ENCODE data around the gene UNC13A. TPM values are rescaled to one million over a fixed set of nuclear protein-coding genes. Genes with fewer than 3 reads are reported as not detected.

UNC13A gene
- polyA plus RNA-seq, 3 donors from 2014 or later, result not detected

DNA sequence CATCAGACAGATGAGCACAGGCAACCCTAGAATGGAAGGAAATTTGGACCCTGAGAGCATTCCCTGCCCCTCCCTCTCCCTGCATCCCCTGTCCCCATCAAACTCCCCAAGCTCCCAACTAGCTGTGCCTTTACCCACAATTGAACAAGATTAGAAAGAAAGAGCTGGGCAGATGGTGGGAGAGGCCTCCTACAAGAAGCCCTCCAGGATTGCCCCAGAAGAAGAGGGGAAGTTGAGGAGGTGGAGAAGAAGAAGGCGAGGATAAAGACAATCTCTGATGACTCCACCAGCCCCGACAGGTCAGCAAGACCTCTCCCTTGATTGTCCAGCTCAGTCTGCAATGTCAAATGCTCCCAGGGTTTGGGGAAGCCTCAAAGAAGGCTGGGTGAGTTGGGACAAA is 11.9 kb downstream of the UNC13A start:
- Mint-ChIP-seq H3K27ac (peak overlapping the region in 2 of 6 donors; percentile 9 to 63), H3K4me1 (peaks cover 17 to 20% of the 10 kb centered on the region in 2 donors), H3K36me3 (no peaks in the 10 kb centered on the region), H3K27me3 (ENCODE audit: low read depth in 3 of 3) (peaks cover 5 to 7% (median 7%) of the 10 kb centered on the region in 3 donors), H3K9me3 (no peaks in the 10 kb centered on the region), H3K4me3 (no peak overlapping the region)
- no peak for DNase-seq

DNA sequence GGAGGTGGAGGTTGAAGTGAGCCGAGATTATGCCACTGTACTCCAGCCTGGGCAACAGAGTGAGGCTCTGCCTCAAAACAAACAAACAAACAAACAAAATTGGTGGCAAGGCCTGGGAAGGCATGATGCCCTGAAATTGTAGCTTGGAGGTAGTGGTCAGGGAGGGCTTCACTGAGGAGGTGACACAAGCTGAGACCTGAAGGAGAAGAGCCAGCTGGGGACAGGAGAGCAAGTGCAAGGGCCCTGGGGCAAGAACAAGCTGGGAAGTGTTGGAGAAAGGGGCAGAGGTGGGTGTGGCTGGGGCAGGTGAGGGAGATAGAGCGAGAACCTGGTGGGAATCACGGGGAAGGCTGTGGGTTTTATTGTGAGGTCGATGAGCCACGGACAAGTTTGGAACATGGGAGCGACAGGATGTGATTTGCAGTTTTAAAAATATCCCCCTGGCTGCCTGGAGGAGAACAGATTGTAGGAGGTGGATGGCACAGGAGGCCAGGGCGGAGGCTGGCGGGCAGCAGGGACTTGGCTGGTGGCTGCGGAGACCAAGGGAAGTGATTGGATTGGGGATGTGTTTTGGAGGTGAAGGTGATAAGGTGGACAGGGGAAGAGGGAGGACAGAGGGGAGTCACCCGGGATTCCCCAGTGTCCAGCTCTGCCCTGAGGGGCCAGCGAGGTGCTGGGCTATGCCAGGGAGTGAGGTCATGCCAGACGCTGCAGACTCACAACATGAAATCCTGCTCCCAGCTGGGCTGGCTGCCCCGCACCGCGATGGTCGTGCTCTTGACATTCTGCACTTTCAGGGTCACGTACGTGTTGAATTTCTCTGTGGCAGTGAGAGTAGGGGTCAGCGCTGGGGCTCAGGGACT is 14.0 kb downstream of the UNC13A start:
- H3K9me3 Mint-ChIP-seq, result no peaks in the 10 kb centered on the region
- H3K27me3 Mint-ChIP-seq (ENCODE audit: low read depth in 3 of 3), result peaks cover 0 to 7% (median 3%) of the 10 kb centered on the region in 3 donors
- H3K27ac Mint-ChIP-seq, result no peak overlapping the region
- no peak overlapping the region for H3K4me3 Mint-ChIP-seq
- H3K4me1 Mint-ChIP-seq, result peaks cover 0 to 3% of the 10 kb centered on the region in 2 donors
- DNase-seq, result no peak
- H3K36me3 Mint-ChIP-seq, result no peaks in the 10 kb centered on the region

DNA sequence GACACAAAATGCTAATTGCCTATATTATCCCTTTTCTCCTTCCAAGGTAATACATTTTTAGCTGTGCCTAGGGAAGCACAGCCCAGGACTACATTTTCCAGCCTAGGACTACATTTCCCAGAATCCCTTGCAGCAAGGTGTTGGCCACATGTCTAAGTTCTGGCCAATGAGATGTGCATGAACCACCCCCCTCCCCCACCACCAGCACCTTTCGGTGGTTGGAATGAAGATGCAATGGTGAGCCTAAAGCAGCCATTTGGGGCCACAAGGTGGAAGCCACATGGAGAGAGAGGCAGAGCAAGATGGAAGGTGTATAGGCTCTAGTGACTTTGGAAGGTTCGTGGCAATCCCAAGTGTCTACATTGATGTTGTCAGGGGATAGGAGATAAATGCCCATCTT is 16.2 kb downstream of the UNC13A start:
- Mint-ChIP-seq H3K36me3 (no peaks in the 10 kb centered on the region), H3K4me1 (no peaks in the 10 kb centered on the region), H3K27me3 (ENCODE audit: low read depth in 3 of 3) (peaks cover 0 to 3% (median 2%) of the 10 kb centered on the region in 3 donors), H3K27ac (no peak overlapping the region), H3K4me3 (no peak overlapping the region), H3K9me3 (no peaks in the 10 kb centered on the region)
- no peak for DNase-seq

DNA sequence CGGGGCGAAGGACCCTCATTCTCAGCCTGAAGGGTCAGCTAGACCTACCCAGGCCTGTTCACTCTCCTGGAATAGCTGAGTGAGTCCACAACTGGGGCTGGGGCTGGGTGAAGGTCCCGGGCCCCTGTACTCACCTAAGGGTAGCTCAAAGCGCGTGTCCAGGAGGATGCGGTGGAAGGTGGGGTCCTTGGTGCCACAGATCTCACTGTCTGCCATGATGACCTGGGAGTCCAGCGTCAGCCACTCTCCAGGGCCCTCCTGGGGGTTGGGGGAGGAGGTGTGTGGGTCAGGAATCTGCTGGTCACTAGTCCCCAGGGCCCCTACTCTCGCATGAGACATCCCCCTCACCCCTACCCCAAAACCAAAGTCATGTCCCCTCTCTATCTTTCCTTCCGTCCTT is 18.7 kb downstream of the UNC13A start:
- no peak overlapping the region for H3K4me3 Mint-ChIP-seq
- DNase-seq, result no peak
- H3K27ac Mint-ChIP-seq, result no peak overlapping the region
- no peaks in the 10 kb centered on the region for H3K4me1 Mint-ChIP-seq
- peaks cover 0 to 4% (median 2%) of the 10 kb centered on the region in 6 donors for H3K9me3 Mint-ChIP-seq
- peaks cover 0 to 4% (median 0%) of the 10 kb centered on the region in 3 donors for H3K36me3 Mint-ChIP-seq
- peaks cover 2 to 7% (median 7%) of the 10 kb centered on the region in 3 donors for H3K27me3 Mint-ChIP-seq (ENCODE audit: low read depth in 3 of 3)

DNA sequence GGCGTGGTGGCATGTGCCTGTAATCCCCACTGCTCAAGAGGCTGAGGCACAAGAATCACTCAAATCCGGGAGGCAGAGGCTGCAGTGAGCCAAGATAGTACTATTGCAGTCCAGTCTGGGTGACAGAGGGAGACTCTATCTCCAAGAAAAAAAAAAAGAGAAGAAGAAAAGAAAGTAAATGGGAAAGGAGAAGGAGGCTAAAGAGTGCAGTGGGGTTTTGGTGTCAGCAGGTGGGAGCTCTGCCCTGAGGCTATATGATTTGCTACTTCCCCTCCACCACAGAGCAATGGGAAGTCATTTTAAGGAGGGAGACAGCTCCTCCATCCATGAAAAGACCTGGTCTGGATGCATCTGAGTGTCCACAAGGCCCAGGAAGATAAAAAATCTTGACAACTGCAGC is 23.1 kb downstream of the UNC13A start:
- Mint-ChIP-seq H3K9me3 (peaks cover 0 to 4% (median 2%) of the 10 kb centered on the region in 6 donors), H3K27ac (no peak overlapping the region), H3K27me3 (ENCODE audit: low read depth in 3 of 3) (peaks cover 3 to 8% (median 7%) of the 10 kb centered on the region in 3 donors), H3K4me1 (no peaks in the 10 kb centered on the region), H3K36me3 (peaks cover 0 to 4% (median 0%) of the 10 kb centered on the region in 3 donors), H3K4me3 (no peak overlapping the region)
- DNase-seq, result no peak

DNA sequence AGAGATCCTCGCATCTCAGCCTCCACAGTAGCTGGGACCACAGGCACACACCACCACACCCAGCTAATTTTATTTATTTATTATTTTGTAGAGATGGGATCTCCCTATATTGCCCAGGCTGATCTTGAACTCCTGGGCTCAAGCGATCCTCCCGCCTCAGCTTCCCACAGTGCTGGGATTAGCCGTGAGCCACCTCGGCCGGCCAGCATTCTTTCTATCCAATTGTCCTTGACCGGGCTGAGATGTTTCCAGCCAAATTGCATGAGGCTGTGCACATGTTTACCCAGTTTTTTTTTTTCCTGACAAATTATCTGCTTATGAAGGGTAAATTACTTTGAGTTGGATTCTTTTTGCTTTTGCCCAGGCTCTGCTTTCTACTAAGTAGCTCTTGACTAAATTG is 28.2 kb downstream of the UNC13A start:
- no peak overlapping the region for H3K27ac Mint-ChIP-seq
- no peak overlapping the region for H3K4me3 Mint-ChIP-seq
- H3K36me3 Mint-ChIP-seq, result peaks cover 0 to 2% (median 0%) of the 10 kb centered on the region in 3 donors
- peaks cover 8 to 13% (median 11%) of the 10 kb centered on the region in 3 donors for H3K27me3 Mint-ChIP-seq (ENCODE audit: low read depth in 3 of 3)
- H3K4me1 Mint-ChIP-seq, result no peaks in the 10 kb centered on the region
- peaks cover 0 to 1% (median 0%) of the 10 kb centered on the region in 6 donors for H3K9me3 Mint-ChIP-seq
- no peak for DNase-seq

DNA sequence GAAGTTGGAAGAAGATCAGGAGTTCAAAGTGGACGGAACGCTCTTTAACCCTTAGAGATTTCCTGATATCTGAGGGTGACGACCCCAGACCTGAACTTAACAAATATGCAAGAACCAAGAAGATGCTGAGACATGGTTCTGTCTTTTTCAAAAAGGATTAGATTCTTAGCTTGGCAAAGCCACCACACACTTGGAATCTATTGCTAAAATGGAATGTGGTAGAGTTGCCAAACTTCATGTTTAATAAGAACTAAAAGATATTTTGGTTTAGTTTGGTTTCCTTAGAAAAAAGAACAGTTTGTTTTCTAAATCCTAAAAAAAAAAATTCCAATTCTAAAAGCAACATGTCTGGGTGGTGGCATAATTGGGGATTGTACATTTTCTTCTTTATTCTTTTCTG is 29.5 kb downstream of the UNC13A start:
- DNase-seq, result no peak
- H3K9me3 Mint-ChIP-seq, result no peaks in the 10 kb centered on the region
- H3K36me3 Mint-ChIP-seq, result no peaks in the 10 kb centered on the region
- H3K27me3 Mint-ChIP-seq (ENCODE audit: low read depth in 3 of 3), result peaks cover 5 to 11% (median 9%) of the 10 kb centered on the region in 3 donors
- H3K27ac Mint-ChIP-seq, result no peak overlapping the region
- no peak overlapping the region for H3K4me3 Mint-ChIP-seq
- H3K4me1 Mint-ChIP-seq, result no peaks in the 10 kb centered on the region

DNA sequence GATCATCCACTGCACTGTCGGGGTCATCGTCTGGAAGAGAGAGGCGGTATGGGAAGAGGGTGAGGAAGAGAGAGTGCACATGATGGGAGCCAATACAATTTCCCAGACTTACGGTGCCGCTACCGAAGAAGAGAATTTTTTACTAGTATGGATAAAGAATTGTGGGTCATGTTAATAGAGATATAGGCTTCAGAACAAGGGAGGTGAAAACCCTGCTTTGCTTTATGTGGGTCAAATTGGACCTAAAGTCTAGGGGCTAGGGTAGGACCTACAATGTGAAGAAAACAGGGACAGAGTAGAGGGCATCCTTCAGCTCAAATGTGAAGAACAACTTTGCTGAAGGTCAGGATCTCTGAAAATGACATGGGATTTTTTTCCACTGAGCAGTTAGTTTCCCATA is 29.9 kb downstream of the UNC13A start:
- no peaks in the 10 kb centered on the region for H3K4me1 Mint-ChIP-seq
- DNase-seq, result no peak
- no peak overlapping the region for H3K4me3 Mint-ChIP-seq
- no peaks in the 10 kb centered on the region for H3K36me3 Mint-ChIP-seq
- H3K9me3 Mint-ChIP-seq, result no peaks in the 10 kb centered on the region
- H3K27me3 Mint-ChIP-seq (ENCODE audit: low read depth in 3 of 3), result peaks cover 5 to 11% (median 9%) of the 10 kb centered on the region in 3 donors
- H3K27ac Mint-ChIP-seq, result no peak overlapping the region

DNA sequence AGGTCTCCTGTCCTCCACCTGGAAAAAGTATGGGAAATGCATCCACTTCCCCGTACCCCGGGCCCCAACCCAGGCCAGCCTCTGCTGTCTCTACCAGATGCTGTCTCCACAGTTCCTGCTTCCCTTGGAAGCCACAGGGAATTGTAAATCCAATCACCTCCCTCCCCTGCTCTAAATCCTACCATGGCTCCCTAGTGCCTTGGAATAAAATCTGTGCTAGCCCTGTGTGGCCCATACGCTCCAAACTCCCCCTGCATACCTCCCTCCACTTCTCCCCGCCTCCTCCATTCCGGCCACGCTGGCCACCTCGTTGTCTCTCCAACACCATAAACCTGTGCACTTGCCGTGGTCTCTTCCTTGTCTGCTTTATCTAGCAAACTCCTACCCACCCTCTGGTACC is 31.2 kb downstream of the UNC13A start:
- peaks cover 5 to 11% (median 9%) of the 10 kb centered on the region in 3 donors for H3K27me3 Mint-ChIP-seq (ENCODE audit: low read depth in 3 of 3)
- no peaks in the 10 kb centered on the region for H3K36me3 Mint-ChIP-seq
- H3K27ac Mint-ChIP-seq, result no peak overlapping the region
- no peak for DNase-seq
- H3K4me1 Mint-ChIP-seq, result no peaks in the 10 kb centered on the region
- H3K9me3 Mint-ChIP-seq, result no peaks in the 10 kb centered on the region
- no peak overlapping the region for H3K4me3 Mint-ChIP-seq

DNA sequence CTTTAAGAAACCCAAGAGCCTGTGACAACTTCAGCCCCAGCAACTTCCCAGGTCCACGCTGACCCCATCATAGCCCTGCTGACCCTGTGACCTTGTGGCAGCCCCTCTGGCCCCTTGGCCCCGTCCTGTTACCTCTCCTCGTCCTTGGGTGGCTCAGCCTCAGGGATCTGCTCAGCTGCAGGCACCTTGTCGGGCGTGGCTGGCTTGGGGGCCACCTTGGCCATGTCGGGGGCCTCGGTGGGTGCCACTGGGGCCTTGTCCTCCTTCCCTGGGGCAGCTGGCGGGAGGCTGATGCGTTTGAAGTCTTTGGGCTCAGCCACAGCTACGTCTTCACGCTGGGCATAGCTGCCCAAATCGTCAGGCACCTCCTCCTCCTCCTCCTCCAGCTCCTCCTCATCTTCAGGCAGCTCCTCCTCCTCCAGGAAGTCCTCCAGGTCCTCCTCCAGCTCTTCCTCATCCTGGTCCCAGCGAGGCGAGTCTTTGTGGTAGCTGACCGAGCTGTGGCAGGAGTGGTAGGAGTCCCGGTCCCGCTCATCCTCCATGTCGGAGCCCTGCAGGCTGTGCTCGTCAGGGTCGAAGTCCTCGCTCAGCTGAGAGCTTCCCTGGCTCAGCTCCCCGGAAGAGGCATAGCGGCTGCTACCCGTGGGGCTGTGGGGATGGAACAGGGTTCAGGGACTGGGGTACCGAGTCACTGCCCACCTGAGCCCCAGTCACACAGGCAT is 32.2 kb downstream of the UNC13A start:
- DNase-seq, result no peak
- Mint-ChIP-seq H3K27ac (no peak overlapping the region), H3K4me3 (no peak overlapping the region), H3K9me3 (no peaks in the 10 kb centered on the region), H3K4me1 (no peaks in the 10 kb centered on the region), H3K36me3 (no peaks in the 10 kb centered on the region), H3K27me3 (ENCODE audit: low read depth in 3 of 3) (peaks cover 4 to 9% (median 9%) of the 10 kb centered on the region in 3 donors)

DNA sequence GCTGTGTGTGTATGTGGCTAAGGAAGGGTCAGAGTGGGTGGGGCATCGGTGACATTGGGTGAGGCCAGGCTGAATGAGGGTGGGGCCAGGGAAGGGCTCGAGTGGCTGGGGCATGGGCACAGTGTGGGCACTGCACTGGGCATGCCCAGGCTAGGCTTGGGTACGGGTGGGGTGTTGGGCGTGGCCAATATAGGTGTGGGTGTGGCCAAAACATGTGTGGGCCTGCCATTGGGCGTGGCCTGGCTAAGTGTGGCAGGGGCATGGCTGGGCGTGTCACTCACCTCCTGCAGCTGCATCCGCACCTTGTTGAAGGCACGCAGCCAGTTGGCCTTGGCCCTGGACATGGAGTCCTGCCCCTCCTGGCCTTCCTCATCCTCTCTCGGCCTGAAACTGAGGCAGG is 33.2 kb downstream of the UNC13A start:
- H3K9me3 Mint-ChIP-seq, result no peaks in the 10 kb centered on the region
- H3K36me3 Mint-ChIP-seq, result no peaks in the 10 kb centered on the region
- H3K27ac Mint-ChIP-seq, result no peak overlapping the region
- peaks cover 4 to 9% (median 8%) of the 10 kb centered on the region in 3 donors for H3K27me3 Mint-ChIP-seq (ENCODE audit: low read depth in 3 of 3)
- DNase-seq, result no peak
- no peak overlapping the region for H3K4me3 Mint-ChIP-seq
- no peaks in the 10 kb centered on the region for H3K4me1 Mint-ChIP-seq

DNA sequence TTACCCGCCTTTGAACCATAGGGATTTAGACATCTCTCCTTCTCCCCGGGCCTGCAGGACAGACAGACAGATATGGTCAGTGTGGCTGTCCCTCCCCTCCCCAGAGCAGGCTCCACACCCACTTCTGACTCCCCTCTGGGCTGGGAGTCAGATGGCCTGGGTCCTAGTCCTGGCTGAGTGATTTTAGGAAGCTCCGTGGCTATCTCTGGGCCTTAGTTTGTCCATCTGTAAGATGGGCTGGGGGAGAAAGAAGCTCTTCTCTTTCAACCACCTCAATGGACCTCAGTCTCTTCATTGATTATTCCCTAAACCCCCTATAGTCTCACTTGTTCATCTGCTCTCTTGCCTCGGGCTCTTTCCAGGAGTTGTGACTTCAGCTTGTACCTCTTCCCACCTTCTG is 35.5 kb downstream of the UNC13A start:
- no peak overlapping the region for H3K27ac Mint-ChIP-seq
- no peaks in the 10 kb centered on the region for H3K9me3 Mint-ChIP-seq
- H3K36me3 Mint-ChIP-seq, result no peaks in the 10 kb centered on the region
- peaks cover 4 to 8% (median 5%) of the 10 kb centered on the region in 3 donors for H3K27me3 Mint-ChIP-seq (ENCODE audit: low read depth in 3 of 3)
- DNase-seq, result no peak
- no peak overlapping the region for H3K4me3 Mint-ChIP-seq
- no peaks in the 10 kb centered on the region for H3K4me1 Mint-ChIP-seq

DNA sequence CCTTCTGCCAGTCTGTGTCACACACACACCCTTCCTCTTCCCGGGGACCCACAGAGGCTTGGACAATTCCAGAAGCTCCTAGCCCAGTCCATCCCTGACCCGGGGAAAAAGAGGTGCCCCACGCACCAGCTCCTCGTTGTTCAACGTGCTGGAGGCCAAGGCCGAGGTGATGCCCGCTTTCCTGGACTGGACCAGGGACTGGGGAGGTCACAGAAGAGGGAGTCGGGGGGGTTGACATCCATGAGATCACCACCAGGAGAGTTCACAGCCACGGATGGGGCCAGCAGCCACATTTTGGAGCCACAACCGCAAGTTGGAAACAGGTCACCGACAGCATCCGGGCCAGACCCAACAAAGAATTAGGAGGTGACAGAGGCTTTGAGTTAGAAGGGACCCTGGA is 39.4 kb downstream of the UNC13A start:
- no peak overlapping the region for H3K4me3 Mint-ChIP-seq
- no peaks in the 10 kb centered on the region for H3K4me1 Mint-ChIP-seq
- H3K27me3 Mint-ChIP-seq (ENCODE audit: low read depth in 3 of 3), result peaks cover 0 to 1% (median 0%) of the 10 kb centered on the region in 3 donors
- no peaks in the 10 kb centered on the region for H3K9me3 Mint-ChIP-seq
- no peak overlapping the region for H3K27ac Mint-ChIP-seq
- DNase-seq, result no peak
- no peaks in the 10 kb centered on the region for H3K36me3 Mint-ChIP-seq

DNA sequence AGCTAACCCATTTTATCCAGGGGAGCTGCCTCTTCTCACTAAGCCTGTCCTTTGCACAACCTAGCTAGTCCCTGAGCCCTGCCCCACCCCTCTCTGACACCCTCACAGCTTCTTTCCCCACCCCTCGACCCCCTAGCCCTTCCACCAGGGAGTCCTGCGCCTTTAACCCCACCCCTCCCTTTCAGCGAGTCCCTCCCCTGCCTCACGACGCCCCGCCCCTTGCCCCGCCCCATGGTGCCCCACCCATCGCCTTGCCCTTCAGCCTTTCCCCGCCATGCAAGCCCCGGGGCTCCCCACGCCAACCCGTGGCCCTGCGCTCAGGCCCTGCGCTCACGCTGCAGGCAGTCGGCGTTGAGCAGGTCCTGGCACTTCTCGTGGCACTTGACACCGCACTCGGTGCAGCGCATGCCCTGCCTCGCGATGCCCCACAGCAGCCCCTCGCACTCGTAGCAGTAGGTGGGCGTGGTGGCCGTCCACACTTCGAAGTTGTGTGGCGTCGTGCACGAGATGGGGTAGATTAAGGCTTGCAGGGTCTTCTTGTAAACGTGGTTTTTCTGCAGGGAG is 40.0 kb downstream of the UNC13A start:
- no peak overlapping the region for H3K27ac Mint-ChIP-seq
- peaks cover 0 to 3% (median 2%) of the 10 kb centered on the region in 3 donors for H3K27me3 Mint-ChIP-seq (ENCODE audit: low read depth in 3 of 3)
- no peaks in the 10 kb centered on the region for H3K36me3 Mint-ChIP-seq
- DNase-seq, result no peak
- H3K4me1 Mint-ChIP-seq, result no peaks in the 10 kb centered on the region
- no peaks in the 10 kb centered on the region for H3K9me3 Mint-ChIP-seq
- no peak overlapping the region for H3K4me3 Mint-ChIP-seq

Measured in immature natural killer cell (primary cell).